ENCODE data around the gene JMJD4. TPM values are rescaled to one million over a fixed set of nuclear protein-coding genes. Genes with fewer than 3 reads are reported as not detected.

The JMJD4 gene
- total RNA-seq, 4 donors from 2014 or later, result 9.2 to 21.6 (median 19.9) TPM

DNA sequence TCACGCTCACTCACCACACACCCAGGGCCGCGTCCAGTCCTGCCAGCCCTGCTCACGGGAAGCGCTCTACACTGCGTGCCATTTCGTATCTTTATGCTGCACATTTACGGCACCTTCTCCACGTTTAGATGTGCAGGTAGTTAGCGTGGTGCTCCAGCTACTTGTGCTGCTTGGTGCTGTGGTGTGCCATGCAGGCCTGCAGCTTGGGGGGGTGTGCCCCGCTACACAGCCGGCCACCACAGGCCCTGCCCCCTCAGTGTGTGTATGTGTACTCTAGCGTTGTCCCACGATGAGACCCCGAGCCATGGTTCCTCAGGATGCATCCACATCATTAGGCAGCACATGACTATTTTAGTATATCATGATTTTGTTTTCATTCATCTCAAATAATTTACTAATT lies 38.5 kb upstream of the JMJD4 start:
- Histone ChIP-seq H3K9me3 (no peaks in the 10 kb centered on the region), H3K27ac (no peak overlapping the region), H3K27me3 (no peaks in the 10 kb centered on the region), H3K36me3 (peaks cover 0 to 13% of the 10 kb centered on the region in 2 donors), H3K4me3 (no peak overlapping the region), H3K4me1 (no peaks in the 10 kb centered on the region)
- no peak for TF ChIP-seq POLR2A (IDR thresholded peaks at IDR 0.05)
- TF ChIP-seq, protein P1, sequence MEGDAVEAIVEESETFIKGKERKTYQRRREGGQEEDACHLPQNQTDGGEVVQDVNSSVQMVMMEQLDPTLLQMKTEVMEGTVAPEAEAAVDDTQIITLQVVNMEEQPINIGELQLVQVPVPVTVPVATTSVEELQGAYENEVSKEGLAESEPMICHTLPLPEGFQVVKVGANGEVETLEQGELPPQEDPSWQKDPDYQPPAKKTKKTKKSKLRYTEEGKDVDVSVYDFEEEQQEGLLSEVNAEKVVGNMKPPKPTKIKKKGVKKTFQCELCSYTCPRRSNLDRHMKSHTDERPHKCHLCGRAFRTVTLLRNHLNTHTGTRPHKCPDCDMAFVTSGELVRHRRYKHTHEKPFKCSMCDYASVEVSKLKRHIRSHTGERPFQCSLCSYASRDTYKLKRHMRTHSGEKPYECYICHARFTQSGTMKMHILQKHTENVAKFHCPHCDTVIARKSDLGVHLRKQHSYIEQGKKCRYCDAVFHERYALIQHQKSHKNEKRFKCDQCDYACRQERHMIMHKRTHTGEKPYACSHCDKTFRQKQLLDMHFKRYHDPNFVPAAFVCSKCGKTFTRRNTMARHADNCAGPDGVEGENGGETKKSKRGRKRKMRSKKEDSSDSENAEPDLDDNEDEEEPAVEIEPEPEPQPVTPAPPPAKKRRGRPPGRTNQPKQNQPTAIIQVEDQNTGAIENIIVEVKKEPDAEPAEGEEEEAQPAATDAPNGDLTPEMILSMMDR (IDR thresholded peaks at IDR 0.05 in 4 of 5, conservative IDR thresholded peaks at IDR 0.05 in 1 of 5), result no peak
- no peak for DNase-seq
- in situ Hi-C loops (cut with MboI; ENCODE audit: low sequenced_read_pairs in 4 of 4) (loop anchor here in 2 of 4 donors (10.0 to 25.0 kb wide), 3 partner anchors 181 to 314 kb away; partner anchors contain the start of gene ARF1 (in 1 of the 2)), intact Hi-C loops (cut with DNase I; ENCODE audit: low total_unique reads) (no loop called here)
- no peak for ATAC-seq

DNA sequence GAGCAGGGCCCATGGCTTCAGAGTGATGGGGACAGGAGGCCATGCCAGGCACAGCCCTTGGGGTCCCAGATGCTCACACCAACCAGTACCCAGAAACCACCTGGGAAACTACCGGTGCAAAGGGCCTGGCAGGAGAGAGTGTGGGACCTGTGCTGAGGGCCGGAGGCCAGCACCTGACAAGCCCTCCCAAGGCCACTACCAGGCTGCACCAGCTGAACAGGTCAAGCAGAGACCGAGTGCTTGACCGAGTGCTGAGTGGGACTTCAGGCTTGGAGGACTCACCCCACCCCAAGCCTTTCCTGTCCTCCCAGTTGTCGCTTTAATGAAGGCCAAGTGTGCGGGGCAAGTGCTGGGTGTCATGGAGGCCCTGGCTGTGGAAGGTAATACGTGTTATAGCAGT lies 36.7 kb upstream of the JMJD4 start:
- in situ Hi-C loops (cut with MboI; ENCODE audit: low sequenced_read_pairs in 4 of 4) (loop anchor here in 2 of 4 donors (10.0 to 25.0 kb wide), 3 partner anchors 183 to 316 kb away; partner anchors contain the start of gene ARF1 (in 1 of the 2)), intact Hi-C loops (cut with DNase I; ENCODE audit: low total_unique reads) (no loop called here)
- Histone ChIP-seq H3K4me1 (no peaks in the 10 kb centered on the region), H3K27me3 (no peaks in the 10 kb centered on the region), H3K9me3 (no peaks in the 10 kb centered on the region), H3K36me3 (peaks cover 0 to 31% of the 10 kb centered on the region in 2 donors), H3K4me3 (no peak overlapping the region), H3K27ac (no peak overlapping the region)
- TF ChIP-seq POLR2A (IDR thresholded peaks at IDR 0.05), result no peak
- TF ChIP-seq, protein P1 (IDR thresholded peaks at IDR 0.05 in 4 of 5, conservative IDR thresholded peaks at IDR 0.05 in 1 of 5), result no peak
- ATAC-seq (no peak), DNase-seq (no peak)

DNA sequence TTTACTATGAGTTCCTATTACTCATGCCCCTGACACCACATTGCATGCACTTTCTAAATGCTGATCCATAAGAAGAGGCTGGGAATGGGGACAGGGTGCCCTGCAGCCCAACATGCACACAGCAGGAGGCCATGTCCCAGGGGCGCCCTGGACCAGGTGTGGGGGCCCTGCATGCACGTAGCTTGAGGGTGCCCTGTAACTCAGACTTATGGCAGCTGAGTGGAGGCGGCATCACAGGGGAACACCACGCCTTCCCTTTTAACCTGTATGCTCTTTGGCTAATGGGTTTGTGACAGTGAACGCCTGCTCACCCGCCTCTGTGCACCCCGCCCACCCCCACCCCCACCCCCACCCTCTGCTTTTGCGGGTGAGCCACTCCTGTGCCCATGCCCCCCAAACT lies 36.2 kb upstream of the JMJD4 start:
- Histone ChIP-seq H3K36me3 (peaks cover 0 to 27% of the 10 kb centered on the region in 2 donors), H3K9me3 (no peaks in the 10 kb centered on the region), H3K27ac (no peak overlapping the region), H3K27me3 (no peaks in the 10 kb centered on the region), H3K4me3 (no peak overlapping the region), H3K4me1 (no peaks in the 10 kb centered on the region)
- TF ChIP-seq, protein P1 (IDR thresholded peaks at IDR 0.05 in 4 of 5, conservative IDR thresholded peaks at IDR 0.05 in 1 of 5), result no peak
- no peak for TF ChIP-seq POLR2A (IDR thresholded peaks at IDR 0.05)
- in situ Hi-C loops (cut with MboI; ENCODE audit: low sequenced_read_pairs in 4 of 4) (loop anchor here in 2 of 4 donors (10.0 to 25.0 kb wide), 3 partner anchors 183 to 316 kb away; partner anchors contain the start of gene ARF1 (in 1 of the 2)), intact Hi-C loops (cut with DNase I; ENCODE audit: low total_unique reads) (no loop called here)
- DNase-seq (no peak), ATAC-seq (no peak)

DNA sequence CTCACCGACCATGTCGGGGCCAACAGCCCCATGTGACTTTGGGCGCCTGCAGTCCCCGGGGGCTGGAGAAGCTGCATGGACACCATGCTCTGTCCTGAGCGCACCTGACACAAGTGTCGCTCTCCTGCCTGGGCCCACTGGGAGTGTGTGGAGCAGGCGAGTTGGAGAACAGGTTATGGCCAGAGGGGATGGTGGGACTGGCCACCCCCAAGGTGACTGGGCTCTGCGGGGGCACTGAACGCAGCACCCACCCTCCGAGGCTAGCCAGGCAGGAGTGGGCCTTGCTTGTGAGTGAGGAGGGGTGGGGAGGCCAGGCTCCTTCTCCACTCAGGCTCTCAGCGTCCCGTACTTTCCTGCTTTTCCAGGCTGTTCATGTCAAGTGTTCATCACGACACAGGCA lies 35.7 kb upstream of the JMJD4 start:
- Histone ChIP-seq H3K4me1 (no peaks in the 10 kb centered on the region), H3K27ac (no peak overlapping the region), H3K9me3 (no peaks in the 10 kb centered on the region), H3K4me3 (no peak overlapping the region), H3K27me3 (no peaks in the 10 kb centered on the region), H3K36me3 (peaks cover 0 to 22% of the 10 kb centered on the region in 2 donors)
- intact Hi-C loops (cut with DNase I; ENCODE audit: low total_unique reads) (no loop called here), in situ Hi-C loops (cut with MboI; ENCODE audit: low sequenced_read_pairs in 4 of 4) (loop anchor here in 2 of 4 donors (10.0 to 25.0 kb wide), 3 partner anchors 184 to 316 kb away; partner anchors contain the start of gene ARF1 (in 1 of the 2))
- ATAC-seq (no peak), DNase-seq (no peak)
- TF ChIP-seq, protein P1 (IDR thresholded peaks at IDR 0.05 in 4 of 5, conservative IDR thresholded peaks at IDR 0.05 in 1 of 5), result no peak
- no peak for TF ChIP-seq POLR2A (IDR thresholded peaks at IDR 0.05)

Measured in gastrocnemius medialis (tissue), 4 donors.